A673 (cell line): ENCODE results near the gene WWP2. TPM values are rescaled to one million over a fixed set of nuclear protein-coding genes. Genes with fewer than 3 reads are reported as not detected.
"Not testable (repeated sequence)": the region's sequence is repeated elsewhere in the genome, so short reads cannot be mapped to it uniquely, and the experiment has no call there.

ENCODE experiments used
- BruUV-seq: library from RNA; stranded (reverse); fragments of 400-500 nt; replicated peaks from 2 replicates; lab custom pipeline; 2021; lab: Mats Ljungman, UMichigan
- CTCF ChIA-PET: fragments of 300-600 bp; sonication (Branson Sonifier 250); formaldehyde crosslinking; loops from one replicate; lab custom pipeline; 2022; ENCODE audit warnings: antibody characterized with exemption; lab: Charles Lee
- POLR2A ChIA-PET: fragments of 300-600 bp; sonication (Branson Sonifier 250); formaldehyde crosslinking; loops from one replicate; lab custom pipeline; 2022; ENCODE audit warnings: antibody characterized with exemption; ENCODE audit not compliant: low non-redundant PET; lab: Charles Lee
- DNase-seq: peaks from one replicate; pipeline ENCODE4 v3.0.0-alpha.2; 2015; ENCODE audit warnings: low spot score
- H3K27ac ChIP-seq: fragments of 200-600 bp; sonication (generic); 2 replicates; pipeline ENCODE4 v1.5.1; 2016; ENCODE audit warnings: mixed run types, low read depth, mild to moderate bottlenecking, mixed read lengths, antibody characterized with exemption, low read length; ENCODE audit not compliant: poor library complexity, severe bottlenecking
- H3K27me3 ChIP-seq: fragments of 200-600 bp; sonication (generic); replicated peaks from 2 replicates; pipeline ENCODE4 v1.6.1; 2017; ENCODE audit warnings: mixed run types, low read depth, mild to moderate bottlenecking, mixed read lengths, antibody characterized with exemption, low read length; ENCODE audit not compliant: insufficient read depth, poor library complexity
- H3K36me3 ChIP-seq: fragments of 200-600 bp; sonication (generic); 2 replicates; pipeline ENCODE4 v1.6.1; 2016; ENCODE audit warnings: mixed run types, mild to moderate bottlenecking, mixed read lengths, antibody characterized with exemption, low read length; ENCODE audit not compliant: insufficient read depth, poor library complexity, severe bottlenecking
- H3K4me1 ChIP-seq: fragments of 200-600 bp; sonication (generic); 2 replicates; pipeline ENCODE4 v1.6.1; 2017; ENCODE audit warnings: mixed run types, mild to moderate bottlenecking, mixed read lengths, antibody characterized with exemption, low read length; ENCODE audit not compliant: insufficient read depth, poor library complexity, severe bottlenecking
- H3K4me3 ChIP-seq: fragments of 200-600 bp; sonication (generic); 2 replicates; pipeline ENCODE4 v1.5.1; 2016; ENCODE audit warnings: low read depth, mixed run types, mild to moderate bottlenecking, mixed read lengths, low read length; ENCODE audit not compliant: poor library complexity, severe bottlenecking
- H3K9me3 ChIP-seq: fragments of 200-600 bp; sonication (generic); 2 replicates; pipeline ENCODE4 v1.6.1; 2016; ENCODE audit warnings: mixed run types, low read depth, mild to moderate bottlenecking, mixed read lengths, antibody characterized with exemption, low read length; ENCODE audit not compliant: poor library complexity, severe bottlenecking
- CTCF ChIP-seq: fragments of 300-800, 200-600 bp; sonication (generic); conservative IDR thresholded peaks from 2 replicates; pipeline ENCODE4 v1.5.1; 2017; ENCODE audit warnings: low read depth, mild to moderate bottlenecking, antibody characterized with exemption, low read length, moderate library complexity, mixed read lengths
- EZH2 ChIP-seq: fragments of 200-600 bp; sonication (generic); IDR thresholded peaks from 2 replicates; pipeline ENCODE4 v1.6.1; 2017; ENCODE audit warnings: borderline replicate concordance, low read depth, mild to moderate bottlenecking, mixed read lengths, antibody characterized with exemption, low read length; ENCODE audit not compliant: poor library complexity, severe bottlenecking
- intact Hi-C: fragments of 100-400 bp; cut with micrococcal nuclease; formaldehyde crosslinking; loops from one replicate; pipeline ENCODE4 v1.10.0; 2022; ENCODE audit not compliant: unreplicated experiment
- total RNA-seq: library from RNA; stranded (reverse); gene quantifications from 2 replicates; pipeline ENCODE4 v1.2.3, GENCODE V29; 2021

Gene WWP2
- total RNA-seq, 1 experiment from 2014 or later, result 32.4 TPM

- Histone ChIP-seq H3K27ac (peak within 1 kb of the TSS; percentile 79), H3K9me3 (no peaks in the 10 kb centered on the region), H3K36me3 (peaks cover 34% of the 10 kb centered on the region), H3K4me3 (peak within 1 kb of the TSS; percentile 85), H3K27me3 (no peaks in the 10 kb centered on the region), H3K4me1 (peaks cover 7% of the 10 kb centered on the region)
- TF ChIP-seq CTCF, result peak; percentile 98
- no peak for TF ChIP-seq EZH2
- ChIA-PET CTCF (interaction anchor here (0.5 to 1.4 kb wide), 9 partner anchors 20 to 359 kb away, joined by 3 to 13 read pairs (median 5); no protein-coding TSS in a partner anchor), POLR2A (no interaction called here)
- BruUV-seq, result no TSS peak
- intact Hi-C loops, result loop anchor here (1.0 kb wide), 2 partner anchors 45 to 358 kb away; no protein-coding TSS in a partner anchor
- peak; percentile 97 for DNase-seq
These were observed 7.4 kb upstream of the WWP2 start, which contains the start of gene NOB1 for GRCh38 chr16:69754469-69755310. TSS of gene NOB1 (minus strand) at chr16:69754926. CDS start at chr16:69754910, 16 bp downstream.

- BruUV-seq, result no TSS peak
- ChIA-PET POLR2A (no interaction called here), CTCF (no interaction called here)
- no peak for DNase-seq
- Histone ChIP-seq H3K27me3 (no peaks in the 10 kb centered on the region), H3K27ac (no peak overlapping the region), H3K4me3 (no peak overlapping the region), H3K9me3 (no peaks in the 10 kb centered on the region), H3K36me3 (peaks cover 16% of the 10 kb centered on the region), H3K4me1 (peaks cover 7% of the 10 kb centered on the region)
- intact Hi-C loops, result no loop called here
- TF ChIP-seq CTCF, result no peak
- TF ChIP-seq EZH2, result no peak
These were observed 5.4 kb upstream of the WWP2 start for GRCh38 chr16:69756705-69757104.

- POLR2A ChIA-PET, BruUV-seq, intact Hi-C loops, H3K4me1 ChIP-seq, H3K27me3 ChIP-seq, H3K36me3 ChIP-seq, CTCF ChIA-PET, H3K27ac ChIP-seq, DNase-seq, H3K4me3 ChIP-seq, H3K9me3 ChIP-seq: not testable (repeated sequence)
These were observed 4.8 kb upstream of the WWP2 start for GRCh38 chr16:69757375-69757774.
